GM12878 (cell line): ENCODE measurements around the gene MDM4. TPM values are rescaled to one million over a fixed set of nuclear protein-coding genes. Genes with fewer than 3 reads are reported as not detected.

Experiments used
- ASH2L ChIP-seq: fragments of 300-600, 200-600 bp; sonication (generic); IDR thresholded peaks from 2 replicates; pipeline ENCODE4 v1.6.1; 2017; ENCODE audit warnings: low read depth, mild to moderate bottlenecking, borderline replicate concordance
- ATF2 ChIP-seq: IDR thresholded peaks from 2 replicates; pipeline ENCODE4 v1.6.1; 2012; ENCODE audit warnings: low read length, inconsistent platforms
- BCL3 ChIP-seq: IDR thresholded peaks from 2 replicates; pipeline ENCODE4 v1.6.1; 2011; ENCODE audit warnings: borderline replicate concordance, low read depth, mild to moderate bottlenecking, moderate library complexity, low read length; ENCODE audit not compliant: insufficient read depth, poor library complexity, severe bottlenecking
- CEBPZ ChIP-seq: fragments of 150-350 bp; IDR thresholded peaks from 2 replicates; pipeline ENCODE4 v1.6.1; 2016; ENCODE audit warnings: low read depth, low read length
- CHD1 ChIP-seq: IDR thresholded peaks from 2 replicates; pipeline ENCODE4 v1.6.1; 2012; ENCODE audit warnings: low read depth, low read length, improper control_type of control experiment
- CHD2 ChIP-seq: IDR thresholded peaks from 2 replicates; pipeline ENCODE4 v1.6.1; 2011; ENCODE audit warnings: low read depth, low read length, improper control_type of control experiment, borderline replicate concordance
- EED ChIP-seq: sonication (generic); IDR thresholded peaks from 2 replicates; pipeline ENCODE4 v1.6.1; 2016; ENCODE audit warnings: antibody characterized with exemption, low read depth
- HDGF ChIP-seq: fragments of 450-650 bp; IDR thresholded peaks from 2 replicates; pipeline ENCODE4 v1.6.1; 2016; ENCODE audit warnings: antibody characterized with exemption
- KLF5 ChIP-seq: fragments of 450-650 bp; IDR thresholded peaks from 2 replicates; pipeline ENCODE4 v1.6.1; 2014; ENCODE audit warnings: mild to moderate bottlenecking; ENCODE audit not compliant: partially characterized antibody
- MYC ChIP-seq: IDR thresholded peaks from 2 replicates; pipeline ENCODE4 v1.6.1; 2011; ENCODE audit warnings: mild to moderate bottlenecking, low read length, moderate library complexity, inconsistent platforms; ENCODE audit not compliant: insufficient read depth, insufficient replicate concordance, insufficient read length, severe bottlenecking
- NFIC ChIP-seq: IDR thresholded peaks from 2 replicates; pipeline ENCODE4 v1.6.1; 2012; ENCODE audit warnings: low read depth, mild to moderate bottlenecking, inconsistent platforms, low read length, moderate library complexity
- POLR2A ChIP-seq: IDR thresholded peaks from 2 replicates; pipeline ENCODE4 v1.6.1; 2011; ENCODE audit warnings: low read depth, mild to moderate bottlenecking, low read length
- TARDBP ChIP-seq: IDR thresholded peaks from 2 replicates; pipeline ENCODE4 v1.6.1; 2016; ENCODE audit warnings: borderline replicate concordance
- ZNF274 ChIP-seq: IDR thresholded peaks from one replicate; pipeline ENCODE4 v1.8.0; 2011; ENCODE audit not compliant: insufficient read length, insufficient read depth
- ZNF384 ChIP-seq: IDR thresholded peaks from 2 replicates; pipeline ENCODE4 v1.6.1; 2012; ENCODE audit warnings: low read depth, mild to moderate bottlenecking, low read length, improper control_type of control experiment, borderline replicate concordance
- ZNF592 ChIP-seq: fragments of 450-650 bp; IDR thresholded peaks from 2 replicates; pipeline ENCODE4 v1.6.1; 2017; ENCODE audit warnings: mild to moderate bottlenecking, moderate library complexity
- polyA plus RNA-seq, 11 experiments: library from polyadenylated mRNA; depleted of rRNA in 4 of 11; unstranded in 6 of 11; stranded (reverse) in 5 of 11; fragments of >200 nt; fragmentation: Nextera tagmentation in 4 of 11; fragmentation: Illumina TruSeq in 1 of 11; extraction: Ambion mirVana in 4 of 11; extraction: Trizol in 1 of 11; gene quantifications; 1 replicate in 1 of 11; 2 replicates in 10 of 11; pipeline versions ENCODE4 v1.2.1 to v1.2.3, GENCODE V29; 2011 to 2016; ENCODE audit warnings: inconsistent platforms in 2 of 11, missing spikeins in 2 of 11, low read depth in 1 of 11
- total RNA-seq, 4 experiments: library from RNA; depleted of rRNA in 3 of 4; stranded (reverse); fragments of >200 nt in 3 of 4; fragmentation: Illumina TruSeq in 1 of 4; extraction: Trizol in 1 of 4; gene quantifications; 2 replicates each; pipeline versions ENCODE4 v1.2.1 to v1.2.3, GENCODE V29; 2013 to 2021

MDM4 gene
- total and polyA plus RNA-seq, 10 of the 15 experiments (the other 5 are each of a cell fraction or from before 2014, with no cell fraction given): 2.5 to 74.4 (median 22.7) TPM

- TF ChIP-seq ZNF592 (0 out of 2 replicates have a peak, but pooled peaks have one; percentile 64), HDGF (peak; percentile 84; the same call in 1 of the 2 replicates), ATF2 (no peak), BCL3 (peak; percentile 1), NFIC (no peak), CEBPZ (no peak), ASH2L (no peak), ZNF274 (no peak), TARDBP (no peak), POLR2A (peak; percentile 86), KLF5 (no peak), CHD1 (no peak), ZNF384 (no peak), MYC (no peak), EED (no peak), CHD2 (no peak)
Observed at GRCh38 chr1:204494281-204495077, 21.7 kb upstream of the MDM4 start, which contains the start of gene PIK3C2B (continued).
